Glomerular endothelial cell (primary cell): ENCODE data around the gene LDLRAD4. TPM values are rescaled to one million over a fixed set of nuclear protein-coding genes. Genes with fewer than 3 reads are reported as not detected.

ENCODE experiments used
- DNase-seq: peaks from one replicate; pipeline ENCODE4 v3.0.0-alpha.2; 2011; ENCODE audit warnings: low read depth, low spot score; ENCODE audit errors: extremely low read depth
- total RNA-seq: library from RNA; depleted of rRNA; stranded (reverse); fragments of >200 nt; gene quantifications from 2 replicates; pipeline ENCODE4 v1.2.3, GENCODE V29; 2015

LDLRAD4 gene
- total RNA-seq, 1 donor from 2014 or later = 13.4 TPM

GRCh38 chr18:13539843-13540476 lies 321.4 kb downstream of the LDLRAD4 start:
- DNase-seq = no peak

GRCh38 chr18:13540477-13541182 lies 322.1 kb downstream of the LDLRAD4 start:
- no peak for DNase-seq

- DNase-seq = no peak
Measured at GRCh38 chr18:13541621-13542519, 323.3 kb downstream of the LDLRAD4 start.

- DNase-seq = no peak
Measured at GRCh38 chr18:13542520-13542847, 323.9 kb downstream of the LDLRAD4 start.

GRCh38 chr18:13543144-13543543 lies 324.6 kb downstream of the LDLRAD4 start:
- no peak for DNase-seq

GRCh38 chr18:13543811-13544732 lies 325.5 kb downstream of the LDLRAD4 start:
- DNase-seq = no peak

- DNase-seq = no peak
Measured at GRCh38 chr18:13544953-13545352, 326.4 kb downstream of the LDLRAD4 start.

GRCh38 chr18:13545514-13545913 lies 327.0 kb downstream of the LDLRAD4 start:
- DNase-seq = no peak

- DNase-seq = no peak
Measured at GRCh38 chr18:13545955-13546354, 327.4 kb downstream of the LDLRAD4 start.

GRCh38 chr18:13546638-13547037 lies 328.1 kb downstream of the LDLRAD4 start:
- DNase-seq = no peak

GRCh38 chr18:13547347-13547746 lies 328.8 kb downstream of the LDLRAD4 start:
- DNase-seq = no peak

- DNase-seq = no peak
Measured at GRCh38 chr18:13548106-13548819, 329.7 kb downstream of the LDLRAD4 start.

GRCh38 chr18:13548966-13549879 lies 330.7 kb downstream of the LDLRAD4 start:
- no peak for DNase-seq

- no peak for DNase-seq
Measured at GRCh38 chr18:13549880-13550232, 331.3 kb downstream of the LDLRAD4 start.

- DNase-seq = no peak
Measured at GRCh38 chr18:13550418-13551304, 332.1 kb downstream of the LDLRAD4 start.

GRCh38 chr18:13551305-13551603 lies 332.7 kb downstream of the LDLRAD4 start:
- no peak for DNase-seq

GRCh38 chr18:13551841-13552733 lies 333.5 kb downstream of the LDLRAD4 start:
- DNase-seq = no peak
